ENCODE results near the gene PILRA. TPM values are rescaled to one million over a fixed set of nuclear protein-coding genes. Genes with fewer than 3 reads are reported as not detected.
"Not testable (repeated sequence)": the region's sequence is repeated elsewhere in the genome, so short reads cannot be mapped to it uniquely, and the experiment has no call there.

The PILRA gene
- total RNA-seq (2021), result 3.2 and 3.3 TPM in 2 replicates
- long read RNA-seq, partial matches to known transcripts, result 0 of 1 reads
- long read RNA-seq, other reads (novel, unspliced or antisense), result 1 of 1 reads

DNA sequence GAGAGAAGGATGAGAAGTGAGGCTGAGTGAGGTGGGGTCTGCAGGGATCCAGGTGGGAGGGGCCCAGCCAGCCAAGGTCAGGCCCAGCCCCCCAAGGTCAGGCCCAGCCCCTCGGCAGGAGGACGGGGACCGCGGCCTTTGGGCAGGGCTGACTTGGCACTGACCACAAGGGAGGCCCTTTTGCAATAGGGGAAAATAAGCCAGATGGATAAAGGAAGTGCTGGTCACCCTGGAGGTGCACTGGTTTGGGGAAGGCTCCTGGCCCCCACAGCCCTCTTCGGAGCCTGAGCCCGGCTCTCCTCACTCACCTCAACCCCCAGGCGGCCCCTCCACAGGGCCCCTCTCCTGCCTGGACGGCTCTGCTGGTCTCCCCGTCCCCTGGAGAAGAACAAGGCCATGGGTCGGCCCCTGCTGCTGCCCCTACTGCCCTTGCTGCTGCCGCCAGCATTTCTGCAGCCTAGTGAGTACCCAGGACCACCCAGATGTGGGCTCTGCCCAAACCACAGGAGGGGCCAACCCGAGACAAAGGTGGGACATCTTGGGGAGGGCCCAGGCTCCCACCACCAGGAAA is at the start of gene PILRA:
Gene PILRA (plus strand): TSS at position 227 of the 571 bp plus-strand sequence. CDS start 170 bp downstream, at position 397.
- no peak within 1 kb of the TSS for H3K9ac ChIP-seq (ENCODE audit: extremely low read depth, insufficient read length, low read length)
- no peak within 1 kb of the TSS; the same call in 1 of the 2 replicates for H3K14ac ChIP-seq (ENCODE audit: insufficient read depth, low read length)
- no CpG with 5 or more reads among the region's 12 CpGs for WGBS (ENCODE audit: extremely low coverage, insufficient read length, low lambda C conversion rate)
- Mint-ChIP-seq H3K4me1 (peaks cover 39 to 58% of the 10 kb centered on the region in 2 experiments), H3K9me3 (no peaks in the 10 kb centered on the region), H3K4me3 (no peak within 1 kb of the TSS), H3K36me3 (ENCODE audit: insufficient read depth in 1 of 3, low read depth in 3 of 3) (peaks cover 2 to 5% (median 5%) of the 10 kb centered on the region in 3 experiments; a peak in 4 of 7 replicates), H3K27ac (peak within 1 kb of the TSS; percentile 53 to 78 (median 55); a peak in 4 of 7 replicates), H3K27me3 (ENCODE audit: low read depth) (no peaks in the 10 kb centered on the region; the same call in 1 of the 2 replicates)
- H2BK5ac ChIP-seq (ENCODE audit: insufficient read length, low read length), result no peak within 1 kb of the TSS
- H2AFZ ChIP-seq (ENCODE audit: low read length), result no peak within 1 kb of the TSS
- no peaks in the 10 kb centered on the region for H3K27me3 ChIP-seq (ENCODE audit: insufficient read depth, low read length)
- no peaks in the 10 kb centered on the region; the same call in 1 of the 2 replicates for H3K4me1 ChIP-seq (ENCODE audit: insufficient read depth, low read length)
- no peaks in the 10 kb centered on the region for H3K79me2 ChIP-seq (ENCODE audit: insufficient read depth, low read length)
- no peak within 1 kb of the TSS for H3K18ac ChIP-seq (ENCODE audit: insufficient read length, low read depth, low read length)
- H3K56ac ChIP-seq (ENCODE audit: insufficient read length, low read depth, low read length), result no peak within 1 kb of the TSS
- H3K9me3 ChIP-seq (ENCODE audit: control insufficient read depth, low read depth, low read length), result no peaks in the 10 kb centered on the region
- no peak within 1 kb of the TSS for H3K27ac ChIP-seq (ENCODE audit: insufficient read length, low read depth, low read length)
- H2BK20ac ChIP-seq (ENCODE audit: low read depth, low read length, poor library complexity, severe bottlenecking), result no peak within 1 kb of the TSS
- H4K8ac ChIP-seq (replicated peaks; ENCODE audit: insufficient read length, low read depth, low read length), result no peak within 1 kb of the TSS
- DNase-seq, result no peak
- TF ChIP-seq, protein P1, sequence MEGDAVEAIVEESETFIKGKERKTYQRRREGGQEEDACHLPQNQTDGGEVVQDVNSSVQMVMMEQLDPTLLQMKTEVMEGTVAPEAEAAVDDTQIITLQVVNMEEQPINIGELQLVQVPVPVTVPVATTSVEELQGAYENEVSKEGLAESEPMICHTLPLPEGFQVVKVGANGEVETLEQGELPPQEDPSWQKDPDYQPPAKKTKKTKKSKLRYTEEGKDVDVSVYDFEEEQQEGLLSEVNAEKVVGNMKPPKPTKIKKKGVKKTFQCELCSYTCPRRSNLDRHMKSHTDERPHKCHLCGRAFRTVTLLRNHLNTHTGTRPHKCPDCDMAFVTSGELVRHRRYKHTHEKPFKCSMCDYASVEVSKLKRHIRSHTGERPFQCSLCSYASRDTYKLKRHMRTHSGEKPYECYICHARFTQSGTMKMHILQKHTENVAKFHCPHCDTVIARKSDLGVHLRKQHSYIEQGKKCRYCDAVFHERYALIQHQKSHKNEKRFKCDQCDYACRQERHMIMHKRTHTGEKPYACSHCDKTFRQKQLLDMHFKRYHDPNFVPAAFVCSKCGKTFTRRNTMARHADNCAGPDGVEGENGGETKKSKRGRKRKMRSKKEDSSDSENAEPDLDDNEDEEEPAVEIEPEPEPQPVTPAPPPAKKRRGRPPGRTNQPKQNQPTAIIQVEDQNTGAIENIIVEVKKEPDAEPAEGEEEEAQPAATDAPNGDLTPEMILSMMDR (conservative IDR thresholded peaks at IDR 0.05), result no peak
- no peak within 1 kb of the TSS for H2BK12ac ChIP-seq (ENCODE audit: insufficient read length, low read depth, low read length)
- H4K20me1 ChIP-seq (ENCODE audit: control insufficient read depth, insufficient read depth, insufficient read length), result no peaks in the 10 kb centered on the region
- H2BK120ac ChIP-seq (ENCODE audit: low read depth, low read length, poor library complexity, severe bottlenecking), result no peak within 1 kb of the TSS
- no peaks in the 10 kb centered on the region for H3K23me2 ChIP-seq (ENCODE audit: insufficient read length, low read depth, low read length, poor library complexity, severe bottlenecking)
- no peak within 1 kb of the TSS for H4K5ac ChIP-seq (ENCODE audit: insufficient read length, low read depth, low read length)
- no peak within 1 kb of the TSS for H4K91ac ChIP-seq (ENCODE audit: insufficient read length, low read depth, low read length)
- no peak within 1 kb of the TSS for H3T11ph ChIP-seq (ENCODE audit: low read length)
- H2AK5ac ChIP-seq (ENCODE audit: insufficient read length, low read length), result no peak within 1 kb of the TSS
- no peak within 1 kb of the TSS for H3K4me2 ChIP-seq (ENCODE audit: insufficient read depth, insufficient read length, low read length)
- no peak within 1 kb of the TSS for H3K4ac ChIP-seq (ENCODE audit: low read depth, low read length)
- no peak within 1 kb of the TSS for H2BK15ac ChIP-seq (ENCODE audit: low read depth, low read length)
- H3K79me1 ChIP-seq (ENCODE audit: insufficient read depth, low read depth, low read length, poor library complexity, severe bottlenecking), result no peaks in the 10 kb centered on the region
- H3K23ac ChIP-seq (ENCODE audit: insufficient read length, low read depth, low read length), result no peak within 1 kb of the TSS

DNA sequence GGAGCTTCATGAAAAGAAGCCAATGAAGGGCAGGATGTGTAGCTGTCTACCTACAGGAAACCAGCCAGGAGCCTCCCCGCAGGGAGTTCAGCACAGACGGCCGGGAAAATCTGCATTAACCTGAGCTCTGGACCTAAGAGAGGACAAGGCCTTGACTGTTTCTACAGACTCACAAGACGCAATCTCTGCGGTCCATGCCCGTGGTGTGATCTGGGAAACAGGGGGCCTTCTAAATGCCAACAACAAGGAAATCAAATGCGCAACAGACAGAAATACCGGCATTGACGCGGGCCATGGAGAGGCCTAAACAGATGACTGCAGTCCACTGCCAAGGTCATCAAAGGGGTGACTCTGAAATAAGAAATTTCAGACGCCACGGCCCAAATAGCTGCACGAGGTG is 49.1 kb upstream of the PILRA start:
- H3K4me1 ChIP-seq (ENCODE audit: insufficient read depth, low read length); H2BK5ac ChIP-seq (ENCODE audit: insufficient read length, low read length); H3K4me1 Mint-ChIP-seq; H3K56ac ChIP-seq (ENCODE audit: insufficient read length, low read depth, low read length); H3K27me3 Mint-ChIP-seq (ENCODE audit: low read depth); H3K14ac ChIP-seq (ENCODE audit: insufficient read depth, low read length); H3K9me3 ChIP-seq (ENCODE audit: control insufficient read depth, low read depth, low read length); H3K23ac ChIP-seq (ENCODE audit: insufficient read length, low read depth, low read length); H2AK5ac ChIP-seq (ENCODE audit: insufficient read length, low read length); H3K18ac ChIP-seq (ENCODE audit: insufficient read length, low read depth, low read length); H3K27me3 ChIP-seq (ENCODE audit: insufficient read depth, low read length); H4K8ac ChIP-seq (replicated peaks; ENCODE audit: insufficient read length, low read depth, low read length); H4K5ac ChIP-seq (ENCODE audit: insufficient read length, low read depth, low read length); H3K4me3 Mint-ChIP-seq; H2BK120ac ChIP-seq (ENCODE audit: low read depth, low read length, poor library complexity, severe bottlenecking); H3K27ac ChIP-seq (ENCODE audit: insufficient read length, low read depth, low read length); H2BK20ac ChIP-seq (ENCODE audit: low read depth, low read length, poor library complexity, severe bottlenecking); H3K79me2 ChIP-seq (ENCODE audit: insufficient read depth, low read length); H2BK12ac ChIP-seq (ENCODE audit: insufficient read length, low read depth, low read length); H4K91ac ChIP-seq (ENCODE audit: insufficient read length, low read depth, low read length); H4K20me1 ChIP-seq (ENCODE audit: control insufficient read depth, insufficient read depth, insufficient read length); H3K23me2 ChIP-seq (ENCODE audit: insufficient read length, low read depth, low read length, poor library complexity, severe bottlenecking); H3T11ph ChIP-seq (ENCODE audit: low read length); H3K4me2 ChIP-seq (ENCODE audit: insufficient read depth, insufficient read length, low read length); H2BK15ac ChIP-seq (ENCODE audit: low read depth, low read length); DNase-seq; H2AFZ ChIP-seq (ENCODE audit: low read length); H3K79me1 ChIP-seq (ENCODE audit: insufficient read depth, low read depth, low read length, poor library complexity, severe bottlenecking); H3K4ac ChIP-seq (ENCODE audit: low read depth, low read length); H3K9ac ChIP-seq (ENCODE audit: extremely low read depth, insufficient read length, low read length); H3K9me3 Mint-ChIP-seq: not testable (repeated sequence)
- Mint-ChIP-seq H3K27ac (peak overlapping the region in 1 of 3 experiments; percentile 6; a peak in 1 of 7 replicates), H3K36me3 (ENCODE audit: insufficient read depth in 1 of 3, low read depth in 3 of 3) (peaks cover 31 to 60% (median 44%) of the 10 kb centered on the region in 3 experiments; a peak in 6 of 7 replicates)
- no CpG with 5 or more reads among the region's 13 CpGs for WGBS (ENCODE audit: extremely low coverage, insufficient read length, low lambda C conversion rate)

All from H9 (cell line).